Measurements from ENCODE around the gene KIAA1755.
A peak's percentile ranks its signal among the peaks of the same experiment; 100 is the strongest.

Gene KIAA1755

GRCh38 chr20:38162878-38163875 lies 97.4 kb downstream of the KIAA1755 start:
- Histone ChIP-seq H3K18ac (ENCODE audit: low read length) (peak overlapping the region; percentile 43), H2AK5ac (ENCODE audit: low read length) (no peak overlapping the region), H3K27ac (ENCODE audit: low read depth, low read length) (no peak overlapping the region), H3K79me1 (ENCODE audit: low read length) (peaks cover 46% of the 10 kb centered on the region), H3K4me1 (ENCODE audit: control insufficient read depth in 1 of 2, insufficient read depth in 2 of 2, low read length in 2 of 2) (peaks cover 53 to 60% of the 10 kb centered on the region in 2 experiments), H4K12ac (ENCODE audit: low read depth, low read length) (no peak overlapping the region), H3K36me3 (ENCODE audit: control insufficient read depth in 1 of 2, insufficient read depth in 2 of 2, low read length in 2 of 2) (peaks cover 39 to 42% of the 10 kb centered on the region in 2 experiments), H2BK5ac (ENCODE audit: low read depth, low read length, poor library complexity) (no peak overlapping the region), H3K4me2 (ENCODE audit: low read length) (peak overlapping the region; percentile 67), H3K4ac (ENCODE audit: low read depth, low read length) (peak overlapping the region; percentile 17), H3K9ac (ENCODE audit: low read length) (no peak overlapping the region), H2BK12ac (ENCODE audit: low read length) (peak overlapping the region; percentile 51), H2AFZ (ENCODE audit: insufficient read depth, low read length, poor library complexity) (no peak overlapping the region), H4K91ac (ENCODE audit: low read depth, low read length) (peak overlapping the region; percentile 42), H3K9me3 (ENCODE audit: insufficient read depth, low read depth, low read length) (peaks cover 5% of the 10 kb centered on the region), H4K8ac (ENCODE audit: low read depth, low read length) (no peak overlapping the region), H3K14ac (ENCODE audit: low read length) (no peak overlapping the region), H3K23ac (ENCODE audit: low read length) (no peak overlapping the region), H3K79me2 (ENCODE audit: control insufficient read depth, insufficient read depth, low read length, poor library complexity) (peaks cover 12% of the 10 kb centered on the region), H2BK120ac (ENCODE audit: insufficient read depth, low read length, poor library complexity) (peak overlapping the region; percentile 24), H3K4me3 (ENCODE audit: low read depth, low read length) (no peak overlapping the region), H3K27me3 (ENCODE audit: insufficient read depth, low read length) (no peaks in the 10 kb centered on the region)
- WGBS (ENCODE audit: extremely low coverage, insufficient coverage, insufficient read length) = no CpG with 5 or more reads among the region's 15 CpGs
- peak in 1 of 2 donors; percentile 60 for DNase-seq

- no peak overlapping the region for H3K18ac ChIP-seq (ENCODE audit: low read length)
- no peak overlapping the region for H2BK12ac ChIP-seq (ENCODE audit: low read length)
- no peaks in the 10 kb centered on the region for H3K27me3 ChIP-seq (ENCODE audit: insufficient read depth, low read length)
- no peak for DNase-seq
- no peak overlapping the region for H3K23ac ChIP-seq (ENCODE audit: low read length)
- no peak overlapping the region for H3K4me3 ChIP-seq (ENCODE audit: low read depth, low read length)
- no CpG with 5 or more reads among the region's 2 CpGs for WGBS (ENCODE audit: extremely low coverage, insufficient coverage, insufficient read length)
- no peak overlapping the region for H3K9ac ChIP-seq (ENCODE audit: low read length)
- H3K4me2 ChIP-seq (ENCODE audit: low read length) = no peak overlapping the region
- H3K4me1 ChIP-seq (ENCODE audit: control insufficient read depth in 1 of 2, insufficient read depth in 2 of 2, low read length in 2 of 2) = peaks cover 43 to 49% of the 10 kb centered on the region in 2 experiments
- peaks cover 14% of the 10 kb centered on the region for H3K79me2 ChIP-seq (ENCODE audit: control insufficient read depth, insufficient read depth, low read length, poor library complexity)
- H4K12ac ChIP-seq (ENCODE audit: low read depth, low read length) = no peak overlapping the region
- no peak overlapping the region for H2AFZ ChIP-seq (ENCODE audit: insufficient read depth, low read length, poor library complexity)
- no peak overlapping the region for H2BK120ac ChIP-seq (ENCODE audit: insufficient read depth, low read length, poor library complexity)
- H3K79me1 ChIP-seq (ENCODE audit: low read length) = peaks cover 40% of the 10 kb centered on the region
- H3K14ac ChIP-seq (ENCODE audit: low read length) = no peak overlapping the region
- peaks cover 49% of the 10 kb centered on the region in 2 experiments for H3K36me3 ChIP-seq (ENCODE audit: control insufficient read depth in 1 of 2, insufficient read depth in 2 of 2, low read length in 2 of 2)
- H3K27ac ChIP-seq (ENCODE audit: low read depth, low read length) = no peak overlapping the region
- H4K8ac ChIP-seq (ENCODE audit: low read depth, low read length) = no peak overlapping the region
- H4K91ac ChIP-seq (ENCODE audit: low read depth, low read length) = no peak overlapping the region
- H3K9me3 ChIP-seq (ENCODE audit: insufficient read depth, low read depth, low read length) = peaks cover 5% of the 10 kb centered on the region
- H2AK5ac ChIP-seq (ENCODE audit: low read length) = no peak overlapping the region
- H3K4ac ChIP-seq (ENCODE audit: low read depth, low read length) = no peak overlapping the region
- no peak overlapping the region for H2BK5ac ChIP-seq (ENCODE audit: low read depth, low read length, poor library complexity)
These were observed 98.4 kb downstream of the KIAA1755 start for GRCh38 chr20:38162149-38162548.

- no peak overlapping the region for H3K14ac ChIP-seq (ENCODE audit: low read length)
- no peak overlapping the region for H4K91ac ChIP-seq (ENCODE audit: low read depth, low read length)
- H3K23ac ChIP-seq (ENCODE audit: low read length) = no peak overlapping the region
- WGBS (ENCODE audit: extremely low coverage, insufficient coverage, insufficient read length) = no CpG with 5 or more reads among the region's 14 CpGs
- peaks cover 5% of the 10 kb centered on the region for H3K9me3 ChIP-seq (ENCODE audit: insufficient read depth, low read depth, low read length)
- H3K18ac ChIP-seq (ENCODE audit: low read length) = no peak overlapping the region
- H3K4ac ChIP-seq (ENCODE audit: low read depth, low read length) = no peak overlapping the region
- no peak overlapping the region for H3K27ac ChIP-seq (ENCODE audit: low read depth, low read length)
- H3K36me3 ChIP-seq (ENCODE audit: control insufficient read depth in 1 of 2, insufficient read depth in 2 of 2, low read length in 2 of 2) = peaks cover 55 to 56% of the 10 kb centered on the region in 2 experiments
- no peak overlapping the region for H2AK5ac ChIP-seq (ENCODE audit: low read length)
- H3K9ac ChIP-seq (ENCODE audit: low read length) = no peak overlapping the region
- no peak overlapping the region for H2BK120ac ChIP-seq (ENCODE audit: insufficient read depth, low read length, poor library complexity)
- no peak overlapping the region for H2BK12ac ChIP-seq (ENCODE audit: low read length)
- H3K27me3 ChIP-seq (ENCODE audit: insufficient read depth, low read length) = no peaks in the 10 kb centered on the region
- H3K4me3 ChIP-seq (ENCODE audit: low read depth, low read length) = no peak overlapping the region
- H4K12ac ChIP-seq (ENCODE audit: low read depth, low read length) = no peak overlapping the region
- peaks cover 14% of the 10 kb centered on the region for H3K79me2 ChIP-seq (ENCODE audit: control insufficient read depth, insufficient read depth, low read length, poor library complexity)
- no peak overlapping the region for H3K4me2 ChIP-seq (ENCODE audit: low read length)
- peaks cover 37 to 42% of the 10 kb centered on the region in 2 experiments for H3K4me1 ChIP-seq (ENCODE audit: control insufficient read depth in 1 of 2, insufficient read depth in 2 of 2, low read length in 2 of 2)
- H3K79me1 ChIP-seq (ENCODE audit: low read length) = peaks cover 33% of the 10 kb centered on the region
- H2AFZ ChIP-seq (ENCODE audit: insufficient read depth, low read length, poor library complexity) = no peak overlapping the region
- no peak overlapping the region for H2BK5ac ChIP-seq (ENCODE audit: low read depth, low read length, poor library complexity)
- H4K8ac ChIP-seq (ENCODE audit: low read depth, low read length) = no peak overlapping the region
- no peak for DNase-seq
These were observed 99.1 kb downstream of the KIAA1755 start for GRCh38 chr20:38161412-38161774.
